MM.1S (cell line): Measurements from ENCODE around the gene SERPINA12.

Experiments
- CTCF ChIP-seq: fragments of 300-600 bp; sonication (generic); IDR thresholded peaks from 2 replicates; pipeline ENCODE4 v1.5.1; 2016; ENCODE audit warnings: antibody characterized with exemption, low read length, mixed read lengths
- EZH2 ChIP-seq: fragments of 300-600 bp; sonication (generic); optimal IDR thresholded peaks from 2 replicates; pipeline ENCODE3; 2017; ENCODE audit warnings: low read depth, mild to moderate bottlenecking, antibody characterized with exemption, low read length, mixed read lengths

- TF ChIP-seq CTCF (no peak), EZH2 (no peak)
Measured at GRCh38 chr14:94509356-94509755, at the start of gene SERPINA12.
